ENCODE data around the gene FCRL5. TPM values are rescaled to one million over a fixed set of nuclear protein-coding genes. Genes with fewer than 3 reads are reported as not detected.

FCRL5 gene
- total and polyA plus RNA-seq, 2 donors (not counting 3 experiments of a cell fraction or from before 2014, with no cell fraction given), result not detected

GRCh38 chr1:157478030-157478429 lies 74.3 kb downstream of the FCRL5 start:
- Histone ChIP-seq H3K4me1 (ENCODE audit: control insufficient read depth, extremely low read depth, insufficient read depth, low read length) (no peaks in the 10 kb centered on the region), H3K4me3 (replicated peaks in 1 of 3; ENCODE audit: insufficient read depth in 1 of 3, low read depth in 1 of 3, low read length in 3 of 3) (no peak overlapping the region), H4K20me1 (replicated peaks; ENCODE audit: control insufficient read depth, extremely low read depth, insufficient read depth, low read length) (no peaks in the 10 kb centered on the region), H3K4me2 (ENCODE audit: insufficient read depth, low read length) (no peak overlapping the region), H3K9me1 (replicated peaks; ENCODE audit: control insufficient read depth, extremely low read depth, insufficient read depth, low read length) (no peaks in the 10 kb centered on the region), H3K79me2 (ENCODE audit: control insufficient read depth, insufficient read depth, low read length) (no peaks in the 10 kb centered on the region), H3K9ac (replicated peaks; ENCODE audit: extremely low read depth, insufficient read depth, low read length) (no peak overlapping the region), H3K9me3 (replicated peaks; ENCODE audit: control insufficient read depth, insufficient read depth, low read length) (no peaks in the 10 kb centered on the region), H2AFZ (ENCODE audit: low read depth, low read length) (no peak overlapping the region), H3K36me3 (ENCODE audit: control insufficient read depth in 2 of 2, extremely low read depth in 1 of 2, insufficient read depth in 2 of 2, low read length in 2 of 2) (no peaks in the 10 kb centered on the region), H3K27ac (ENCODE audit: insufficient read depth, low read depth, low read length) (no peak overlapping the region), H3K27me3 (ENCODE audit: control insufficient read depth in 2 of 2, insufficient read depth in 2 of 2, low read length in 2 of 2) (peaks cover 3% of the 10 kb centered on the region in 2 experiments)
- intact Hi-C loops (cut with micrococcal nuclease), result no loop called here
- TF ChIP-seq MYC (IDR thresholded peaks at IDR 0.05; ENCODE audit: low read depth, low read length), result no peak
- no peak for TF ChIP-seq EZH2 (IDR thresholded peaks at IDR 0.05; ENCODE audit: borderline replicate concordance, low read depth, low read length, severe bottlenecking)
- no peak for TF ChIP-seq JUN (IDR thresholded peaks at IDR 0.05; ENCODE audit: borderline replicate concordance, insufficient read depth, insufficient read length, low read depth)
- no peak for TF ChIP-seq FOS (IDR thresholded peaks at IDR 0.05; ENCODE audit: borderline replicate concordance, insufficient read depth, low read length)
- TF ChIP-seq POLR2AphosphoS5 (IDR thresholded peaks at IDR 0.05; ENCODE audit: insufficient read depth, low read depth, low read length), result no peak
- no peak for TF ChIP-seq MAX (IDR thresholded peaks at IDR 0.05; ENCODE audit: insufficient read depth, insufficient read length)
- no peak for TF ChIP-seq POLR2A (IDR thresholded peaks at IDR 0.05; ENCODE audit: low read depth, low read length)
- no peak for TF ChIP-seq GATA2 (IDR thresholded peaks at IDR 0.05; ENCODE audit: insufficient read depth, insufficient read length, low read depth, low read length)
- TF ChIP-seq CTCF (IDR thresholded peaks at IDR 0.05; ENCODE audit: extremely low read depth in 1 of 2, insufficient read depth in 1 of 2, low read depth in 1 of 2, low read length in 2 of 2), result no peak
- no TSS peak for BruUV-seq (replicated peaks)
- FAIRE-seq, result no peak
- ChIA-PET POLR2A (no interaction called here), CTCF (no interaction called here)
- dilution Hi-C loops (cut with MboI; ENCODE audit: extremely low pct_ligation_motif_present, low sequenced_read_pairs), result no loop called here
- DNase-seq (ENCODE audit: low read depth, low spot score), result no peak
